HG03095 (cell line): ENCODE data around the gene NEUROG3.

Experiments used
- ATAC-seq: cut with Tn5 transposase; IDR thresholded peaks from one replicate; pipeline ENCODE4 v1.9.1; 2021; ENCODE audit warnings: moderate library complexity; ENCODE audit not compliant: unreplicated experiment

The NEUROG3 gene, protein sequence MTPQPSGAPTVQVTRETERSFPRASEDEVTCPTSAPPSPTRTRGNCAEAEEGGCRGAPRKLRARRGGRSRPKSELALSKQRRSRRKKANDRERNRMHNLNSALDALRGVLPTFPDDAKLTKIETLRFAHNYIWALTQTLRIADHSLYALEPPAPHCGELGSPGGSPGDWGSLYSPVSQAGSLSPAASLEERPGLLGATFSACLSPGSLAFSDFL

DNA sequence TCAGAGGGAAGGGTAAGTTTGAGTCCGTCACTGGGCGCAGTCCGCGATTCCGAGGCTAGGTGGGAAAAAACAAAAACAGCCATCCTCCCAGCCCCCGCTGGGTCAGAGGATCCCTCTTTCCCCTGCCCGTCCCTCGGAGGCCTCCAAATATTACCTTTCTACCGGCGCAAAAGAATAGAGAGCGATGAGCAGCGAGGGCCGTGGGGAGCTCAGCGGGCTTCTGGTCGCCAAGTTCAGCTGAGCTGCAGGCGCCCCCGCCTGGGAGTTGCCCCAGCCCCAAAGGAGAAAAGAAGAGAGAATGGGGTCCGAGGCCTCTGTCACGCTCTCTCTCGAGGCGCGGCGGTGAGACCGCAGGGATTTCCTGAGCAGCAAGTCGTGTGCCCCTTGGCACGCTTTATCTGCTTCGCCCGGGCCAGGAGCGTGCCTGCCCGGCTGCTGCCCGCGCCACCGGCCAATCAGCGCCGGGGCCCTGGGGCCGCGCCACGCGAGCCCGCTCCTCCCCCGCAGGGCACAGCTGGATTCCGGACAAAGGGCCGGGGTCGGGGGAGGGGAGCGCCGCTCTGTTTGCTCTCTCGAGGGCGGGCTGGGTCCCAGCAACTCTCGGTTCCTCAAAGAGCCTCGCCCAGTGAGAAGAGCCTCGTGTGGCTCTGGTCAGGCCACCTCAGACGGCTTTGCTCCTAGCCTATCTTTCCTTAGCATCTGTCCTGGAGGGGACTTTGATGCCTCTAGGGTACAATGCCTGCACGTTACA is at the start of gene NEUROG3:
NEUROG3 (minus strand) TSS at position 367 of the 751 bp plus-strand sequence. CDS start 379 bp downstream, outside the sequence.
- ATAC-seq: peak; percentile 73

DNA sequence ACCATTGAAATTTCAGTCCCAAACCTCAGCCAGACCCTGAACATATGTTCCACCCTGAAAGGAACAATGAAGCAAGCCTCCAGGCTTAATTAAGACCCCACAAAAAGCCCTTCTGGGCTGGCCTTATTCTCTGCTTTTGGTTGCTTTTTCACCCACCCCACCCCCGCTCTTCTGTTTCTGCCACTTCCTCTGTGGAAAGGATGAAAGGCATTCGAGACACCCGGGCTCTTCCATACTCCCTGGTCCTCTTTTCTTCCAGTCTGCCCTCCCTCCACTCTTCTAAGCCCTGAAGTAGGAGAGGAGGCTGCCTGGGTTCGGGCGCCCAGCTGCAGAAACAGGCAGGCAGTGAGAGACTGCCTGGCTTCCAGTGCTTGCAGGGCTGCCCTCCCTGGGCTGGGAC is 47.4 kb upstream of the NEUROG3 start:
- no peak for ATAC-seq

DNA sequence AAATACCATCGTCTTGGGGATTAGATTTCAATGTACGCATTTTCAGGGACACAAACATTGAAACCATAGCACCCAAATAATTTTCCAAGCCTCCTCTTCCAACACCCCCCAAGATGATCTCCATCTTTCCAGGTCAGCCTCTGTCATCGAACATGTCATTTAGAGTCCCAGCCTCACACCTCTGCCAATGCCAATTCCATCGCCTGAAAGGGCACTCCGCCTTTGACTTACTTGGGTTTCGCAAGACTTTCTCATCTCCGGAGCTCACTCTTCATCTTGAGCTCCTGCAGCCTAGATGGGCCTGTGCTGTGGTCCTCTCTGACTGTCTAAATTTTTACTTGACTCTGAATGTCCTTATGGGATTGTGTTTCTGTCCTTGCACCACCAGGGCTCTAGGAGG is 46.4 kb upstream of the NEUROG3 start:
- no peak for ATAC-seq

DNA sequence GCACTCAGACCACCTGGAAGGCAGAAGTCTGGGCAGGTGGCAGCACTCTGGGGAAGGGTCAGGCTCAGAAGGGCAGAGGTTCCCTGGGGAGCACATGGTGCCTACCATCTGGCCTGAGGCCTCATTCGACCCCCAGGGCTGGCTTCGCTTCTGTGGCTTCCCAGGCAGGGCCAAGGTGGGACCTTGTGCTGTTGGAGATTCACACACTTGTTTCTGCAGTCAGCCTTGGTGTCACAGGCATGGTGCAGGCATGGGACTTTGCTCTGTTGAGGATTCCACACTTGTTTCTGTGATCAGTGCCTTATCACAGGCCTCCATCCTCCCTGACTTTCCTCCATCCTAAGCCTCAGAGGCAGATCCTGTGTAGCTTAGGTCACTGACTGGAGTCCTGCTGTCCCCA is 45.5 kb upstream of the NEUROG3 start:
- no peak for ATAC-seq

DNA sequence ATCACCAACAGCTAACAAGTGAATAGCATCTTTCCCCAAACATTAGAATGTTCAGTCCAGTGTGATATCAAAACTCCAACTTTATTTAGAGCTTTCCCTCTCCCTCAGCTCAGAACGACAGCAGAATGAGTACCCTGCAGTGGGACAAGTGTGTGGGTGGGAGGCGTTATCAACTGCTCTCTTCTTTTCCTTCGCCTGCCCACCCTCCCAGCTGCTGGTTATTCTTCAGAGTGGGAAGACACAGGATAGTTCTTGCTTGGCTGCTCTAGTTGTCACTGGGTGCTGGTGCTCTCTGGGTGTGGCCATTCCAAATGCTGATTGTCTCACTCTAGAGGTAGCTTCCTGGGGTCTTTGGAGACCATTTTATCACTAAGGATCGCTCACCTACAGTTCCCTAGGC is 43.1 kb upstream of the NEUROG3 start:
- ATAC-seq: no peak

DNA sequence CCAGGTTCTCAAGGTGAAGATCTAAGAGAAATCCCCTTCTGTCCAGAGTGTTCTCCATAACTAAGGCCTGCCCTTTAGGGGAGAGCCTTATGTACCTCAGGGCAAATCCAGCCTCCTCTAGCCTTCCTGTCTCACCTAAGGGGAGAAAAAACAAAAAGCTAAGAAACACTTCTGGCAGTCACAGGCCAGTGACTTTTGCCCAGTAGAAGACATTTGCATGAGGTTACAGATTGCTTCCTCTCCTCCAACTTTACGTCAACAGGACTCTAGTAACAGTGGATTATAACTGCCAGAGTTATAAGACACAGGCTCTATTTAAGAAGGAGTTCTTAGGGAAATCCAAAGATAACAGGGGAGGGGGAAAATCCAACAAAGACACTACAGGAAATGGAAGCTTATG is 40.9 kb upstream of the NEUROG3 start:
- ATAC-seq: no peak

DNA sequence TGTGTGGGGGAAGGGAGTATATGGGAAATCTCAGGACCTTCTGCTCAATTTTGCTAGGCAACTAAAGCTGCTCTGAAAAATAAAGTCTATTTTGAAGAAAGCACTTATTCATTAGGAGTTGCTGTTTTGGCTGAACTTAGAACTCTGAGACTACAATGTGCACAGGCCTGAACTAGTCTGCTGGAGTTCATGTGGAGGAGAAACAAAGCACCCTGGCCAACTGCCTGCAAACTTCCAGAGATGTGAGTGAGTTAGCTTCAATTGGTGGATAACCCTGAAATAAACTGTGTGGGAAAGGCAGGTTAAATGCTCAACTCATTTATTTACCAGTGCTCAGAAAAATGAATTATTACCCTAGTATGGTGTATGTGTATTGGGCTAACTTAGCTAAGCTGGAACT is 39.5 kb upstream of the NEUROG3 start:
- no peak for ATAC-seq

DNA sequence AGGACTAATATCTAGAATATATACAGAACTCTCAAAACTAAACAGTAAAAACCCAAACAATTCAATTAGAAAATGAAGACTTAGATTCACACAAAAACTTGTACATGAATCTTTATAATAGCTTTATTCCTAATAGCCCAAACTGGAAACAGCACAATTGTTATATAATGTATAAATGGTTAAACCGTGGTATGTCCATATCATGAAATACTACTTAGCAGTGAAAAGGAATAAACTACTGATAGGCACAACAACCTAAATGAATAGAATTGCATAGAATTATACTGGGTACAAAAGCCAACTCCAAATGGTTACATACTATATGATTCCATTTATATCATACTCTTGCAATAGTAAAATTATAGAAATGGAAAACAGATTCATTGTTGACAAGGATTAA is 35.9 kb upstream of the NEUROG3 start:
- ATAC-seq: no peak

DNA sequence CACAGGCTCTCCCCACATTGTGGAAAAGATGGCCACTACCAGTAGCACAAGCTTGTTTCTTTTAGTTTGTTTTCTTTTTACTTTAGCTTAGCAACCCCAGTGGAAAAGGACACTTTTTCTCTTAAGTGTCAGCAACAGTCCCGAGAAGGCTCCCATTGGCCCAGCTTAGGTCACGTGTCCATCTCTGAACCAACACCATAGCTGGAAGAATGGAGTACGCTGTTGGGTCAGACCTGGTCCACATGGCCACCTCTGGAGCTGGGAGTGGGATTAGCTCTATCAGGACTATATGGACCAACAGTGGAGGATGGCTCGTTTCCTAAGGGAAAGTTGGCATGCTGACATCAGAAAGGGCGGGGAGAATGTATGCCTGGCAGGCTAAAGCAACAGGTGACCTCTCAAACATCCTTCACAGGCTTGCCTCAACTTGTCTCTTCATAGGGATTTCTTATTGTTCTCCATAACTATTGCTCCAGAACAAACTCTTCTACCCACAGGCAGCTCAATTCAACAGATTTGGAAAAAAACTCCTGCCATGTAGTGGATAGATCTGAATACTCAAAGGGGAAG is 27.6 kb upstream of the NEUROG3 start:
- no peak for ATAC-seq

DNA sequence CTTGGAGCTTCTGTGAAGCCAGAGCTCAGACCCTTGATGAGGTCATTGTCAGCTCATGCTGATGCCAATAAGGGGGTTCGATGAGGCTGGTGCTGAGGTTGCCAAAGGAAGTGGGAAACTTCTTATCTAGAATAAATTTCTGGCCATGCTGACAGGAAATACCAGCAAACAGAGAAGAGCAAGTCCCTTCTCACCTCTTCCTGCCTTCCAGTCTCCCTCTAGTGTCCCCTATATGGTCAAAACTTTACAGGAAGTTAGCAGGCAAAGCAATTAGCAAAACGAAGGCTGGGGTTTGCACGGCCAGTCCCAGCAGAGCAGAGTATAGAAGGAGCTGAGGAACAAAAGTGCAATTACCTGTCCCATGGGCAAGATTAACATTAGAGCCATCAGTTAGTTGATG is 15.1 kb upstream of the NEUROG3 start:
- no peak for ATAC-seq

DNA sequence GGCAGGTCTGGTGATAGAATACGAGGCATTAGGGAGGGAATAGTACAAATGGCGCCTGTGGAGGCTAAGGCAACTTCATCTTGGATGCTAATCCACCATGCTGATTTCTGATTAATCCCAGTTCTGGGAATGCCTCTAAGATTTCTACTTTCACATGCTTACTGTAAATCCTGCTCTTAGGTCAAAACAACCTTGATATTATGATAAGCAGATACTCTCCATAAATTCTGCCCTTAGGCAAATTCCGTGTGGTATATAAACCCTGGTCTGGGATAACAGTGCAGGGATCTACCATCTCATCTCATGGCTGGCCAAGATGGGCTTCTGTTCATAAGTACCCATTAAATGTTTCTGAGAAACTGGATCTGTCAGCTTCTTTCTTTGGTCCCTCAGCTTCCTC is 11.4 kb upstream of the NEUROG3 start:
- no peak for ATAC-seq

DNA sequence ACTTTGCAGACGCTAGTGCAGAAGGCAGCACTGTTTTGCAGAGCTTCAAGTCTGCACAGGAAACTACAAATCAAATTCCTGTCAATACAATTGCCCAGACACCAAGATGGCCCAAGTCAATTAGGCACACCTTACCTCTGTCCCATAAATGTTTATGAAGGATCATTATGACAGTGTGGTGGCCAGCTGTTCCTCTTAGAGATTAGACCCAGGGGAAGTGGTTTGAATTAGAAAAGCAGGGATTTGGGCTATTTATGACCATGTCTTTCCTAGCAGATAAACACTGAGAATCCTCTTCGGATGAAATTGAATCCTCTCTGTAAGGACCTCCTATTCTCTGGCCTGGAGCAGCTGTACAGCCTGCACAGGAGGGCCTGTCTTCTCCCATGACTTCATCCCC is 9.9 kb upstream of the NEUROG3 start:
- no peak for ATAC-seq

DNA sequence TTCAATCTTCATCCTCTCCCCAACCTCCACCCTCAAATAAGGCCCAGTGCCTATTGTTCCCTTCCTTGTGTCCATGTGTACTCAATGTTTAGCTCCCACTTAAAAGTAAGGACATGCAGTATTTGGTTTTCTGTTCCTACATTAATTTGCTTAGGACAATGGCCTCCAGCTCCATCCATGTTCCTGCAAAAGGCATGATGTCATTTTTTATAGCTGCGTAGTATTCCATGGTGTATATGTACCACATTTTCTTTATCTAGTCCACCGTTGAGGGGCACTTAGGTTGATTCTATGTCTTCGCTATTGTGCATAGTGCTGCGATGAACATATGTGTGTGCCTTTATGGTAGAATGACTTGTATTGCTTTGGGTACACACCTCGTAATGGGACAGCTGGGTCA is 7.2 kb upstream of the NEUROG3 start:
- no peak for ATAC-seq

DNA sequence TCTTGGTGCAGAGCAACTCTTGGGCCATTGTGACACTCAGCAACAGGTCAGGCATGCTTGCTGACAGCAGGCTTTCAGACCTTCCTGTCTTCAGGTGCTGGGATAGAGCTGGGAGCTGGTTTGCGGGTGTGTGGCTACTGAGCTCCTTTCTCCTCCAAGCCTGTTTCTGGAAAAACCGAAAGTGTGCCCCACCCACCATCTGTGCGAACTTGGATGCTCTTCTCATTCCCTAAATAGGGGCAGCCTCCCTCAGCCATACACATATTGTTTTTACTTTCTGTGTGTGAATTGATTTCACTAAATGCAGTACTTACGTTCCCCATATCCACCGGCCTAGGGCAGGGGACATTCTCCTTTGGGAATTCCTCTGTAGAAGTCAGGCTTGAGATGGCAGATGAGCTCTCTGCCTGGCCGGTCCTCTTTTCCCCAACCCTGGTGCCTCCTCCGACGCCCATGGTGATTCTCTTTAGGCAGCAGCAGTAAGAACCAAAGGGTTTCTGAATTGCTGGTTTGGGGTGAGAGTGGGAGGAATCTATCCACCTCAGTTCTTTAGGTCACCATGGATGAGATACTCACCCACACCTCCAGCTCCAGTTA is 6.3 kb upstream of the NEUROG3 start:
- no peak for ATAC-seq

DNA sequence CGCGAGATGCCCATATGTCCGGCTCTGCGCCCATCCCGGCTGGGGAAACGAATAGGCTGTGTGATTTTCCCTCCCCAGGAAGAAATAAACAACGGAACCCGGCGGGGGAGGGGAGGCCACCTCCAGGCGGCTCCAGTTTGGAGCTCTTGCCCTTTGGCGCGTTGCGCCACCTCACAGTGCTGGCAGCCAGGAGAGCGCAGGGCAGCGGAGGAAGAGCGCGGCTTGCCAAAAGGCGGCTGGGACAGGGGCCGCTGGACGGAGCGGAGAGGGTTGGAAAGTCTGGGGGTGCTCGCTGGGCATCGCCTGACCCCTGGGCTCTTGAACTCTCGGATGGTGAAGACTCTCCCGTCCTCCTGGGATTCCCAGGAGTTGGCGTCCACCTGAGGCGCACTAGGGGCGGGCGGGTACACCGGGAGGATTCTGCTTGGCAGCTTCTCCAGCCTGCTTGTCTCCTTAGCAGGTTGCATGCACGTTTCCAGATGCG is 5.3 kb upstream of the NEUROG3 start:
- no peak for ATAC-seq

DNA sequence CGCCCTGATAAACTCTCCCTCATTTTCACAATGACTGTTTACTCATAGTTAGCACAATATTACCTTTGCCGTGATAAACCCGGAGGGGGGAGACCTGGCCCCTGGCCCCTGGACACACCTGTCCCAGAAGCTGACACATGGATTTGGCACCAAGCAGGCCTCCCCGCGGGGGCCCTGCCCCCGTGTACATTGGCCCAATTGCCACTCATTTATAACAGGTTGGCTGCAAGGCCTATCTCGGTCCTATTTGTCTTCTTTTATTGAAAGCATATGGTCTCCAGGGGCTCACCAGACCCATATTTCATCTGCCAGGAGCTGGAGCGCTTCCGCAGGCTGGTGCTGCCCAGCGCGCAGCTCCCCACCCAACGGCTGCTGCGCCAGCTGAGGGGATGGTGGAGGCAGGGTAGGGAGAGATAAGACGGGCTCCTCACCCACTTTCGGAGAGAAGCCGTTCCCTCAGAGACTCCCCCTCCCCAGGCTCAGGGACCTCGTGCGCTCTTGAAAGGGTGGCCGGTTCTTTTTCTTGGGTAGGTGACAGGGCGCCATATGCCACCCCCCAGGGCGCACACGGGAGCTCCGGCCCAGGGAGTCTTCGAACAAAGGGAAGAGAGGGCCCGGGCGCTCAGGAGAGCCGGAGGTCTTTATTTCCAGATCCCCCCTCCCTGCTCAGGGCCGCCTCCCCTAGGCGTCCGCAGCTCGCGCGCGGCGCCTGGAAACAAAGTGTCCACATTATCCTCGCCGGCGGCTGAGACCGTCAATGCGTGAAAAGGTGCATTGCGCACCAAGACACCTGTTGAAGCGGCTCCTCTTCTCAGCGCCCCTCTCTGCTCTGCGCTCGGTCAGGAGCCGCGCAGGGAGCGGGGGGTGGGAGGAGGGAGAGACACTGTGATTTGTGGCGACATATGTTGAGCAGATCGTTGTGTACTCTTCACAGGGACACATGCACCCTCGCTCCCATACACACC is 4.3 kb upstream of the NEUROG3 start:
- ATAC-seq: no peak

DNA sequence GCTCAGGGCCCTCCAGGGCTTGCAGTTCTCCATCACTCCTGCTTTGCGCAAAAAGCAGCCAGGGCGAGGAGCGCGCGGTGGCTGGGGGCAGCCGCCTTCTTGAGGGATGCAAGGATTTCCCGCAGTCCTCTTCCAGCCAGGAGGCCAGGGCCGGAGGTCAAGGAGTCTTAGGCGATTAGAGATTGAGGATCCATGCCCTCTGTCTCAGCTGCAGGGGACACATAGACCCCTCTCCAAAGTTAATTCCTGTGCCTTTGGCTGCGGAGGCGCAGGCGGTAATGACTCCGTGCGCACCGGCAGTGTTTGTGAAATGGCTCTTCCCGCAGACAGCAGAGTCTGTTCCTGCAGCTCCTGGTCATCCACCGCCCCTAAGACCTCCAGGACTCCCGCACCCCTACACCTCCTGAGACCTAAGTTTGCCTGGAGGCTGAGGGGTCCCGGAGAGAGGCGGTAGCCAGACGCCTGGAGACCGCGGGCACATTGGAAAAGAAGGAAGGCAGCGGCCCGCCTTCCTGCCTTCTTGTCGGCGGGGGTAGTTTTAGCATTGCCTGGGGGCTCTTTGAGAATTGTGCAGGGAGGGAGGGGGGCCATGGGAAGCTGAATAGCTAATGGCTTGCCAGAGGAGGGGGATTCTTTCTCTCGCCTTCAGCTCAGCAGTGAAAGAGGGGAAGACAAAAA is 3.3 kb upstream of the NEUROG3 start:
- ATAC-seq: no peak

DNA sequence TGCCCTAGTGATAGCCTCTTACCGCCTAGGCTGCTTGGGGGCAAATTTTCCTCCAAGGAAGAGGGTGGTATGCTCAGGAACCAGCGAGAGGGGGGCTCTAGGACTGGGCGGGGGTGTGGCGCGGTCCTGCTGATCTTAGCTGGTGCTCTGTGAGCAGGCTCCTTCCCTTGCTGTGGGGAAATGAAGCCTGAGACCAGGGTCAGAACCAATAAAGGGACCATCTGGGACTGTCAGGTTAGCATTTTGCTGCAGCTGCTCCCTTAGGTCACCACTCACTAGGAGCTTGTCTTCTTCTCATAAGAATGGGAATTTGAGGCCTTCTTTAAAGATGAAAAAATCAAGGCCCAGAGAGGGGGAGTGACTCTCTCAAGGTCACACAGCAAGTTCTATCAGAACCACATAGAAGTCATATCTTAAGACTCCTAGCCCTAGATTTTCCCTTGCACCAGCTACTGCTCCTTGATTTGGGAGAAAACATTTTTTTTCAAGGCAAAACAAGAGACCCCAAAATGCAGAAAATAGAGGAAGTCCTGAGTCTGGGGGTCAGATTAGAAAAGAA is 2.0 kb upstream of the NEUROG3 start:
- ATAC-seq: no peak

DNA sequence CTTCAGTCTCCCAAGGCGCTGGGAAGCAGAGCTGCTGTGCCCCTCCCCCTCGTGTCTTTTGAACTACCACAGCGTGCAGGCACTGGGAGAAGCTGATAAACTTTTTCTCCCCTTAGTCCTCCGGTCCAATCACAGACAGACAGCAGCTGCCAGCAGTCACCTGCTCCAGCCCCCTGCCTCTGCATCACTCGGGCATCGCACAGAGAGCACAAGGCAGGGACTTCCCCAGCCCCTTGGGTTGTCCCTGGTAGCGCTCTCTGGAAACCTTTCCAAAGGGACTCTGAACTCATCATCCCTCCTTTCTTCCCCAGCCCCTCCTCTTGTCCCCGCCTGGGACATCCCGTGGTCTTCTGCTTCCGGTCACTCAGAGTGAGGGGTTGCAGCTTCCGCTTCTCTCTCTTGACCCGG is 1.4 kb upstream of the NEUROG3 start:
- ATAC-seq: no peak
